A549 (cell line): ENCODE measurements around the gene RELL2. TPM values are rescaled to one million over a fixed set of nuclear protein-coding genes. Genes with fewer than 3 reads are reported as not detected.

Experiments used
- ATAC-seq, 2 experiments: fragments of 200-7000 bp in 1 of 2; fragments of >200 bp in 1 of 2; cut with Nextera tagmentation in 1 of 2; cut with Tn5 transposase in 1 of 2; 3 replicates each; pipeline versions ENCODE4 v1.8.0 to v1.9.1; 2018 to 2020; ENCODE audit warnings: mild to moderate bottlenecking in 1 of 2, moderate library complexity in 1 of 2
- CTCF ChIA-PET: fragments of 300-600 bp; sonication (Branson Sonifier 250); formaldehyde crosslinking; extraction: SDS; loops from one replicate; lab custom pipeline; 2021; ENCODE audit warnings: antibody characterized with exemption, inconsistent platforms; lab: Yijun Ruan, JAX
- POLR2A ChIA-PET: fragments of 350-600 bp; formaldehyde crosslinking; extraction: SDS; loops from one replicate; lab custom pipeline; 2021; ENCODE audit warnings: antibody characterized with exemption, inconsistent platforms; lab: Yijun Ruan, JAX
- DNase-seq, 2 experiments: peaks; one replicate each; pipeline versions ENCODE4 v3.0.0 to v3.0.0-alpha.2; 2011 to 2016; ENCODE audit warnings: low read depth in 1 of 2, low spot score in 1 of 2
- FAIRE-seq: peaks from 2 replicates; lab custom pipeline; 2011; peaks lifted over from hg19 to GRCh38; lab: Jason Lieb, UNC
- H3K27ac ChIP-seq, 2 experiments: fragments of >200 bp; sonication (Bioruptor Twin); formaldehyde crosslinking; 3 replicates each; pipeline ENCODE4 v1.5.1; 2016 to 2017
- H3K4me1 ChIP-seq: fragments of >200 bp; sonication (Bioruptor Twin); formaldehyde crosslinking; 3 replicates; pipeline ENCODE4 v1.6.1; 2016
- H3K4me2 ChIP-seq: fragments of >200 bp; sonication (Bioruptor Twin); formaldehyde crosslinking; 3 replicates; pipeline ENCODE4 v1.6.1; 2016
- H3K4me3 ChIP-seq: fragments of >200 bp; sonication (Bioruptor Twin); formaldehyde crosslinking; 3 replicates; pipeline ENCODE4 v1.5.1; 2016
- H3K9me3 ChIP-seq: fragments of >200 bp; sonication (Bioruptor Twin); formaldehyde crosslinking; 3 replicates; pipeline ENCODE4 v1.6.1; 2016
- BCL3 ChIP-seq: fragments of >200 bp; sonication (Bioruptor Twin); formaldehyde crosslinking; IDR thresholded peaks from 3 replicates; pipeline ENCODE4 v1.6.1; 2016
- CEBPB ChIP-seq, 2 experiments: fragments of >200 bp in 1 of 2; sonication (Bioruptor Twin) in 1 of 2; formaldehyde crosslinking in 1 of 2; IDR thresholded peaks; 2 replicates each; pipeline ENCODE4 v1.6.1; 2012 to 2016
- CTCF ChIP-seq: fragments of >200 bp; sonication (Bioruptor Twin); formaldehyde crosslinking; IDR thresholded peaks from 3 replicates; pipeline ENCODE4 v1.5.1; 2016
- EHF ChIP-seq: fragments of 250-450 bp; sonication (Bioruptor Pico); IDR thresholded peaks from 2 replicates; pipeline ENCODE4 v1.5.0; 2020; ENCODE audit warnings: mild to moderate bottlenecking
- ESRRA ChIP-seq: fragments of 150-350 bp; IDR thresholded peaks from 2 replicates; pipeline ENCODE4 v1.6.1; 2014; ENCODE audit warnings: mild to moderate bottlenecking, low read length, borderline replicate concordance
- FOXS1 ChIP-seq: fragments of 250-450 bp; sonication (Bioruptor Pico); IDR thresholded peaks from 2 replicates; pipeline ENCODE4 v1.5.0; 2020; ENCODE audit warnings: mild to moderate bottlenecking, moderate library complexity
- GATA3 ChIP-seq: IDR thresholded peaks from 2 replicates; pipeline ENCODE4 v1.6.1; 2012; ENCODE audit warnings: borderline replicate concordance
- HEYL ChIP-seq: fragments of 250-450 bp; sonication (Bioruptor Pico); IDR thresholded peaks from 2 replicates; pipeline ENCODE4 v1.8.0; 2021; ENCODE audit warnings: mild to moderate bottlenecking, moderate library complexity
- MAZ ChIP-seq: fragments of 150-350 bp; IDR thresholded peaks from 2 replicates; pipeline ENCODE4 v1.6.1; 2014; ENCODE audit warnings: antibody characterized with exemption, low read depth, low read length, borderline replicate concordance
- NFE2L2 ChIP-seq: fragments of 150-350 bp; conservative IDR thresholded peaks from 2 replicates; pipeline ENCODE4 v1.6.1; 2014; ENCODE audit warnings: low read length
- NPAS2 ChIP-seq: fragments of 250-450 bp; sonication (Bioruptor Pico); IDR thresholded peaks from 2 replicates; pipeline ENCODE4 v1.8.0; 2022; ENCODE audit warnings: mild to moderate bottlenecking, moderate library complexity, borderline replicate concordance
- POLR2A ChIP-seq: IDR thresholded peaks from 2 replicates; pipeline ENCODE4 v1.6.1; 2012; ENCODE audit warnings: mild to moderate bottlenecking, low read length
- RARB ChIP-seq: fragments of 250-450 bp; sonication (Bioruptor Pico); IDR thresholded peaks from 2 replicates; pipeline ENCODE4 v1.8.0; 2021; ENCODE audit warnings: mild to moderate bottlenecking, moderate library complexity
- SREBF2 ChIP-seq: fragments of 450-650 bp; IDR thresholded peaks from 2 replicates; pipeline ENCODE4 v1.6.1; 2014; ENCODE audit warnings: mild to moderate bottlenecking, moderate library complexity
- ZFP36 ChIP-seq: fragments of 450-650 bp; IDR thresholded peaks from 2 replicates; pipeline ENCODE4 v1.6.1; 2014; ENCODE audit warnings: borderline replicate concordance; ENCODE audit not compliant: partially characterized antibody
- ZSCAN20 ChIP-seq: fragments of 250-450 bp; sonication (Bioruptor Pico); IDR thresholded peaks from 2 replicates; pipeline ENCODE4 v1.8.0; 2022; ENCODE audit warnings: mild to moderate bottlenecking, moderate library complexity
- WGBS: methylation state at CpG from one replicate; pipeline ENCODE4 v1.1.6; 2017; ENCODE audit errors: missing lambda C conversion rate; 5-methylcytosine and 5-hydroxymethylcytosine counted together
- polyA plus RNA-seq, 4 experiments: library from polyadenylated mRNA; depleted of rRNA in 3 of 4; stranded (reverse); fragments of >200 nt; fragmentation: RNase III in 1 of 4; extraction: RNeasy Plus Mini Kit Qiagen cat#74134 plus additional on column Dnase treatment in 1 of 4; gene quantifications; 2 replicates in 3 of 4; 3 replicates in 1 of 4; pipeline ENCODE4 v1.2.3, GENCODE V29; 2011 to 2017
- TF ChIP-seq, protein P1 (sequence below): fragments of 150-350 bp; IDR thresholded peaks from 2 replicates; pipeline ENCODE4 v1.6.1; 2014; ENCODE audit warnings: low read depth, mild to moderate bottlenecking, low read length
- TF ChIP-seq, protein P2 (sequence below): fragments of 250-450 bp; sonication (Bioruptor Pico); IDR thresholded peaks from 2 replicates; pipeline ENCODE4 v1.5.0; 2021; ENCODE audit warnings: mild to moderate bottlenecking, moderate library complexity, borderline replicate concordance

RELL2 gene
- polyA plus RNA-seq, 2 of the 4 experiments (the other 2 are of a cell fraction): 3.6 to 6.5 TPM

- H3K9me3 ChIP-seq: no peaks in the 10 kb centered on the region
- peaks cover 11% of the 10 kb centered on the region for H3K4me1 ChIP-seq
- DNase-seq: no peak
- FAIRE-seq: no peak
- H3K4me2 ChIP-seq: no peak overlapping the region
- ChIA-PET POLR2A (no interaction called here), CTCF (interaction anchor here (1.0 to 9.1 kb wide), 4 partner anchors 22 to 282 kb away, joined by 3 to 85 read pairs (median 3); partner anchors contain the start of gene DIAPH1)
- ATAC-seq: no peak
- H3K4me3 ChIP-seq: no peak overlapping the region
- no peak for TF ChIP-seq FOXS1
- TF ChIP-seq MAZ: no peak
- TF ChIP-seq ZFP36: no peak
- no peak for TF ChIP-seq CEBPB (IDR thresholded peaks at IDR 0.05)
- TF ChIP-seq POLR2A: no peak
- TF ChIP-seq ESRRA: no peak
- TF ChIP-seq, protein P1, sequence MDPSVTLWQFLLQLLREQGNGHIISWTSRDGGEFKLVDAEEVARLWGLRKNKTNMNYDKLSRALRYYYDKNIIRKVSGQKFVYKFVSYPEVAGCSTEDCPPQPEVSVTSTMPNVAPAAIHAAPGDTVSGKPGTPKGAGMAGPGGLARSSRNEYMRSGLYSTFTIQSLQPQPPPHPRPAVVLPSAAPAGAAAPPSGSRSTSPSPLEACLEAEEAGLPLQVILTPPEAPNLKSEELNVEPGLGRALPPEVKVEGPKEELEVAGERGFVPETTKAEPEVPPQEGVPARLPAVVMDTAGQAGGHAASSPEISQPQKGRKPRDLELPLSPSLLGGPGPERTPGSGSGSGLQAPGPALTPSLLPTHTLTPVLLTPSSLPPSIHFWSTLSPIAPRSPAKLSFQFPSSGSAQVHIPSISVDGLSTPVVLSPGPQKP: no peak
- TF ChIP-seq SREBF2: no peak
- no peak for TF ChIP-seq BCL3
- no peak for TF ChIP-seq RARB (CRISPR knock-in tag)
- no peak for TF ChIP-seq NPAS2 (CRISPR knock-in tag)
- no peak for TF ChIP-seq EHF (CRISPR knock-in tag)
- 0 out of 6 replicates have a peak overlapping the region, but pooled peaks of 1 of the 2 experiments have one; percentile 4 for H3K27ac ChIP-seq
- 79% methylated on average over 2 of the region's 2 CpGs for WGBS
These were observed 39.4 kb upstream of the RELL2 start for GRCh38 chr5:141597394-141597793.

DNA sequence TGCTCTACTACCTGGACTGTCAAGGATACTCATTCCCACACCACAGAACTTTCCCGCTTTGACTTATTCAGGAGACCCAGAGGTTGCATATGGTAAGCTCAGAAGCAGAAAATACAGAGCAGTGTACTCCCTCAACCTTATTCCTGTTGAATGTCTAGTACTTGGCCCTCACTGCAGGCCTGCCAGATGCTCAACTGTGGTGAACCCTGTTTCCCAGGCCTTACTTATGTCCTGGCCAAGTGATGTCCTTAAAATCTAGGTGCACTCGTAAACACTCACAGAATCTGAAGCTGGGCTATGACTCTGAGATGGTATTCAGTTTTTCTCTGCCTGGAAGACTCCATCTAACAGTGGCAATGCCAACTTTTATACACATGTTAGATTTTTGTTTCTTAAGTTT lies 39.0 kb upstream of the RELL2 start:
- Histone ChIP-seq H3K4me1 (peaks cover 11% of the 10 kb centered on the region), H3K27ac (0 out of 6 replicates have a peak overlapping the region, but pooled peaks of 1 of the 2 experiments have one; percentile 4), H3K4me2 (no peak overlapping the region), H3K9me3 (no peaks in the 10 kb centered on the region), H3K4me3 (no peak overlapping the region)
- DNase-seq (no peak), FAIRE-seq (no peak), ATAC-seq (no peak; a peak in 1 of 6 replicates)
- 93% methylated on average over 2 of the region's 2 CpGs for WGBS
- CTCF ChIA-PET: interaction anchor here (1.0 to 9.1 kb wide), 6 partner anchors 8 to 281 kb away, joined by 3 to 85 read pairs (median 3); partner anchors contain the start of gene DIAPH1
- TF ChIP-seq, protein P2, sequence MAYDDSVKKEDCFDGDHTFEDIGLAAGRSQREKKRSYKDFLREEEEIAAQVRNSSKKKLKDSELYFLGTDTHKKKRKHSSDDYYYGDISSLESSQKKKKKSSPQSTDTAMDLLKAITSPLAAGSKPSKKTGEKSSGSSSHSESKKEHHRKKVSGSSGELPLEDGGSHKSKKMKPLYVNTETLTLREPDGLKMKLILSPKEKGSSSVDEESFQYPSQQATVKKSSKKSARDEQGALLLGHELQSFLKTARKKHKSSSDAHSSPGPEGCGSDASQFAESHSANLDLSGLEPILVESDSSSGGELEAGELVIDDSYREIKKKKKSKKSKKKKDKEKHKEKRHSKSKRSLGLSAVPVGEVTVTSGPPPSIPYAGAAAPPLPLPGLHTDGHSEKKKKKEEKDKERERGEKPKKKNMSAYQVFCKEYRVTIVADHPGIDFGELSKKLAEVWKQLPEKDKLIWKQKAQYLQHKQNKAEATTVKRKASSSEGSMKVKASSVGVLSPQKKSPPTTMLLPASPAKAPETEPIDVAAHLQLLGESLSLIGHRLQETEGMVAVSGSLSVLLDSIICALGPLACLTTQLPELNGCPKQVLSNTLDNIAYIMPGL (CRISPR knock-in tag): no peak
- TF ChIP-seq NPAS2 (CRISPR knock-in tag): no peak
- no peak for TF ChIP-seq ZFP36
- TF ChIP-seq GATA3: no peak
- no peak for TF ChIP-seq CTCF
- no peak for TF ChIP-seq NFE2L2
- no peak for TF ChIP-seq HEYL (CRISPR knock-in tag)
- no peak for TF ChIP-seq ZSCAN20
- POLR2A ChIA-PET: no interaction called here
